Left kidney (tissue), 2 donors: Measurements from ENCODE around the gene ARMH4. TPM values are rescaled to one million over a fixed set of nuclear protein-coding genes. Genes with fewer than 3 reads are reported as not detected.

Experiments
- DNase-seq: peaks from one replicate; pipeline ENCODE4 v3.0.0-alpha.2; 2013
- polyA plus RNA-seq: library from polyadenylated mRNA; unstranded; fragments of 120-200 nt; gene quantifications from one replicate; pipeline ENCODE4 v1.2.1, GENCODE V29; 2013; ENCODE audit not compliant: insufficient read length

ARMH4 gene
- polyA plus RNA-seq, 1 donor, result 82.8 TPM

DNA sequence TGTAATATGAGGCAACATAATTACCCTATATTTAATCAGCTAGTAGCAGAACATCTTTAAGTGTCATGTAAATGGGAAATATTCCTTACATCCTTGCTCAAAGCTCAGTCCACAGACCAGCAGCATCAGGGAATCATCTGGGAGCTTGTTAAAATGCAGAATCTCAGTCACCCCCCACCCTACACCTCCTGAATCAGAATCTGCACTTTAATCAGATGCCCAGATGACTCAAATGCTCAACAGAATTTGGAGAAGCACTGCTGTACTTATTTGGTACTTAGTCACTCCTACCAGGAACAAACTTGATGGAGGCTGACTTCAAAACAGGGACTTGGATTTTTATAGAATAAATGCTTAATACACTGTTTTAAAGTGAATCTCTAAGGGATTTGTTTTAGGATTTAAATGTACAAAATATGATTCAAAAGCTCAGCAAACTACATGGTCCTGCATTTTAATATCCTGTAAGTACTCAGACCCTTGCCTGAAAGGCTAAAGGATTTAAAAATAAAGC, 96.5 kb downstream of the ARMH4 start:
- DNase-seq, result no peak

DNA sequence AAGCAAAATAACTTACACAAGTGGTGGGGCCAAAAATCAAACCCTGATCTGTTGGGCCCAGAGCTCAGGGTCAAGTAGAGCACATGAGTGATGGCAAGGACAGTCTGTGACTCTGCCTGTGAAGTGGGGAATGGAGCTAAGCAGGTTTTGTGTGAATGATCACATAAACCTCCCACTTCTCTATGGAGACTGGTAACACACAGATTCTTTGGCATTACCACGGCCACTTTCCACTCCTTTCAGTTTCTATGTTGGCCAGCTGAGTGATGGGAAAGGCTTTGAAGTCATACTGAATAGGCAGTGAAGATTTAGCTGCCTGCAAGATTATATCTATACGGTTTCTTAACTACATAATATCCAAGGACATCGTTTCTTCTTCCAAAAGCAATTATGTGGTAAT, 97.9 kb downstream of the ARMH4 start:
- no peak for DNase-seq

GRCh38 chr14:58048219-58048618, 103.8 kb downstream of the ARMH4 start:
- no peak for DNase-seq

- no peak for DNase-seq
Observed at GRCh38 chr14:58027904-58028303, 124.1 kb downstream of the ARMH4 start.

DNA sequence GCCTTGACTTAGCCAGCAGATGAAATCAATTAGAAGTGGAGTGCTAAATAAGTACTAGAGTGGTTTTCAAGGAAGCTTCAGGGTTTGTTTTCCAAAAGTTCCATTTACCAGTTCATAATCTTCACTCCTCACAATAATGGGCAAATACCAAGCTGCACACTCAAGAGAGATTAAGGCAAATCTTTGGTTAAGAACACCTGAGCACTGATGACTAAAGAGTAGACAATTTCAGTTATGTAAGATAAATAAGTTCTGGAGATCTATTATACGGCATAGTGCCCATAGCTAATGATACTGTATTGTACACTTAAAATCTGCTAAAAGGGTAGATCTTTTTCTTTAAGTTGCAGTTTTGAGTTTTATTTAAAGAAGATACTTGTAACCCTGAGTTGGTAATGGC, 125.0 kb downstream of the ARMH4 start:
- no peak for DNase-seq

DNA sequence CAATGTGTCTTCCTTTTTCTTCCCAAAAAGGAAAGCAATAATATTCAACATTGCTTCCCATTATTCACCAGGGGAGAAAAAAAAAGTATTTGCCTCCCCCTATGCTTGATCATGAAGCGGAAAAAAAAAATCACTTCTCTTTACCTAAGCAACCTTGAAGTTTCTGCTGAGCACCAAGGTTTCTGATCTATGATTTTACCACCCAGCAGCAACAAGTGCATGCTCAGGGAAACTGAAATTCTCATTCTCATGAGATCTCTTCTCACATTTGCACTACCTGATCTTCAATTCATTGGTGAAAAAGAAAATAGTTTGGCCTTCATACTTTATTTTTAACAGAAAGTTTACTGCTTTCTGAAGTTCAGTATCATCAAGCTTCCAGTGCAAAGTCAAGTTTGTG, 125.8 kb downstream of the ARMH4 start:
- DNase-seq, result no peak

GRCh38 chr14:58014778-58015177, 137.2 kb downstream of the ARMH4 start:
- DNase-seq, result no peak

DNA sequence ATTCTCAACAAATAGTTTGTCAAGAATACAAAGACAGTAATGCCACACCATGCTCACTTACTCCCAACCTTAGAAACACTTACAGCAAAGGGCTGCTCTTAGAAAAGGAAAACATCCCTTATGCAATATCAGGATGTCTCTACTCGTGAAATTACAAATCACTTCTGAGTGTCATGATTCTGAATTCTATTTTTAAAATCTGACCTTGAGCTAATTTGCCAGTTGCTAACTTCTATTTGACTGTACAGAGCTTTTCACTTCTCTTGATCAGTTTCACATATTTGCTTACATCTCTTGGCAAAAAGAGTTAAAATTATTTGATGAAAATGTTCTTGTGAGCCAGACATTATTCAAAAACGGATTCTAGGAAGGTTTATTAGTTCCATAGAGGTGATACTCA, 149.4 kb downstream of the ARMH4 start:
- DNase-seq, result no peak

- no peak for DNase-seq
Observed at GRCh38 chr14:57999979-58000378, 152.0 kb downstream of the ARMH4 start.

DNA sequence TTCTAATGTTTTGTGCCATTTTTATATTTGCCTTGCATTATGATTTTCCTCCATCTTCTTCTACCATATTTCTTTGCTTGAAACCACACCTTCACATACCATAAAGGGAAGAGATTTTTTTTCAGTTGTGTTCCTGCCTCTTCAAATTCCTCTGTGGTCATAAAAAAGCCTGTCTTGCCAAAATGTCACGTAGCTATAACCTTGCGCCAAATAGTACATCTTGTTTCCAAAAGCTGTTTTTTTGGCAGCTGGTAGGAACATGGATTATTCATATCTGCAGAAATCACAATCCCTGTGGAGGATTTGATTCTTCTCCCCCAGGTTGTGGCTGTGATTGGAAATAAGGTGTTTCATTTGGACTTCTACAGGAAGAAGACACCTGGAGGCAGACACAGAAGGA, 152.5 kb downstream of the ARMH4 start:
- DNase-seq, result no peak

GRCh38 chr14:57998766-57999165, 153.2 kb downstream of the ARMH4 start:
- no peak for DNase-seq

DNA sequence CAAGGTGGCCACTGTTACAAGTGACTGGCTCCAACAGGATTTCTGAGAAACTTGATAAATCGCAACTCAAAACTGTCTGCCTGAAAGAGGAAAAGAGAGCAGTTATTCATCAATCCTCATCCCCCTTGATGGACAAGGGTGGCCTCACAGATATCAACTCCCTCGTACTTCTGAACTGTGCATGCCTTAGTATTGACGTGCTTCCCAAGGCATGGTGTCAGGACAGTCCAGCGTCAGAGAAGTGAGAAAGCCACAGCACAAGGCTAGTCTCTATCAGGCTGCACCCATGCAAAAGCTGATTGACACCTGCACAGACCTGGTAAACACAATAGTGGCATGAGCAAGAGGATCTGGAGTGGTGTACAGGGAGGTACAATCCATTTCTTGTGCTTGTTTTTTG, 160.7 kb downstream of the ARMH4 start:
- no peak for DNase-seq

DNA sequence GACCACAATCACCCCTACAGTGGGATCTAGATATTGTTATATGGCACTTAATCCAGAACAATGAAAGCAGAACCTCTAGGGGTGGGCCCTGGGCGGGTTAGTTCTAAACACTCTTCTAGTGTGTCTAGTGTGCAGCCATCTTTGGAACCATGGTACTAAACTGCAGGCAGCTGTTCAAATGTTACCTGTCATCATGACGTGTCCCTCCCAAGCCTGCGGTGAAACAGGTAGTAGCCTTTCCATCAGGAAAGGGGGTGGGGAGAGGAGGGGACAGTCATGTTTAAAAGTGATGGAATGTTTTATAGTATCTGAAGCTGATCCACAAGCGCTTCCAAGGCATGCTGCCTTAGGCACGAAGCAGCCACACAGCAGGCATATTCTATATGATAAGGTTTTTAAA, 163.6 kb downstream of the ARMH4 start:
- no peak for DNase-seq

GRCh38 chr14:57987596-57988300, 164.3 kb downstream of the ARMH4 start:
- DNase-seq, result peak; percentile 26

GRCh38 chr14:57987051-57987450, 165.0 kb downstream of the ARMH4 start:
- DNase-seq, result no peak

- no peak for DNase-seq
Observed at GRCh38 chr14:57982804-57983634, 169.0 kb downstream of the ARMH4 start.

DNA sequence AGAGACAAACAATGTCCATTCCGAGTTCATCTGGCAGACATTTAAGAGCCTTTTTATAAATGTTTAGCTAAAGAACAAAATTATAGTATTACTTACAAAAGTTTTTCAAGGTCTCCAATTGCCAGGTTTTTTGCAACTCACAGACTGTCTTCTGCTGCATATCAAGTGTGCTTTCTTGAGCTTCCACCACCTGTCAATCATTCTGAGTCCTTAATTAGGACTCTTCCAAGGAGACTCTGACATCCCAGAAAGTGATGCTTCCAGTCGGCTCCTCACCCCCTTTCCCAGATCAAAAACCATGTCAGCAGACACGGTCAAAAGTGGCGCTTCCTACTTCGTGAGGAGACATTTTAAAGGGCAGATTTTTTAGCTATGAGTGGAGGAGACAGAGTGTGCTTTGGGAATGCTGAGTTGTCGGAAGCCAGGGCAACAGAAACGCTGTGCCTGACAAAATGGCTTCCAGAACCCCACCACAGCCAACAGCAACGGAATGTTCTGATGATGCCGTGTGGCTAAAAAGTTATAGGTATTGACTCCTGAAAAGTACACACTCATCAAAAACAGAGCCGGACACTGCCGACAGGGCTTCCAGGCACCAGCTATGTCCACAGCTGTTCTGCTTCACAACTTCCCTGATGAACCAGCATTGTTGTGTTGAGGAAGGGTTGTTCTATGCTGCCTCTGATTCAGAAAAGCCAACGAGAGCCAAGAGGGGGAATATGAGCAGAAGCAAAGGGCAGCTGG, 170.0 kb downstream of the ARMH4 start:
- DNase-seq, result no peak

- no peak for DNase-seq
Observed at GRCh38 chr14:57979376-57980048, 172.5 kb downstream of the ARMH4 start.

DNA sequence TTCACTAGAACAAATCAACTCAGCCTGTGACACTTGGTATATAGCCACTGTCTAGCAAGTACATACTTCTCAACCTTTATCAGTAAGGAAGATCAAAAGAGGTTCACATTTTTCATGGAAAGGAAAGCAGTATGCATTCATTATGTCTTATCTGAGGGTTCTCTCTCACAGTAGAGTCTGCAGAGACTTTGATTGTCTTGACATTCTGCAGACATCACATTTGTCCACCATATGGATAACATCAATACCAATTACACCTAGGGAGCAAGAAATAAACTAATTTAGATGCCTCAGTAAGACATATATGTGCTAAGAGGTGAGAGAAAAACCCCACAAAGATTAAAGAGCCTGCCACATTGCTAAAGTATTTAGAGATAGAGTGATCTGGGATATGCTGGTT, 175.3 kb downstream of the ARMH4 start:
- DNase-seq, result no peak

- DNase-seq, result no peak
Observed at GRCh38 chr14:57974896-57975295, 177.1 kb downstream of the ARMH4 start.

DNA sequence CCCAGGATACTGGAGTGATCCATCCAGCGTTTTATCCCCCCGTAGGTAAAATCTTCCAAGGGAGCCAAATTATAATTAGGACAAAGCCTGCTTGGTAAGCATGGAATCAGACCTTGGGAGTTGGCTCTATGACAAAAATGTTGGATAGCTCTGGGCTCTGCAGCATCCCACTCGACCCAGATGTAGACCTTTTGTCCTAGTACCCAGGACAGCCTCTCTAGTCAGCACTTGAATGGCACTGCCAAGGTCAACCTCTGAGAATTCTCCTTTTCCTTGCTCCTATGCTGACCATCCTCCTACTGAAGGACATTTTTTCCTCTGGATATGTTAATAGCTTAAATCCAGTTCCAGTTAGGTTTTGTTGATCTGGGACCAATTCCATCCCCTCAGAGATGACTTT, 181.4 kb downstream of the ARMH4 start:
- DNase-seq, result no peak

DNA sequence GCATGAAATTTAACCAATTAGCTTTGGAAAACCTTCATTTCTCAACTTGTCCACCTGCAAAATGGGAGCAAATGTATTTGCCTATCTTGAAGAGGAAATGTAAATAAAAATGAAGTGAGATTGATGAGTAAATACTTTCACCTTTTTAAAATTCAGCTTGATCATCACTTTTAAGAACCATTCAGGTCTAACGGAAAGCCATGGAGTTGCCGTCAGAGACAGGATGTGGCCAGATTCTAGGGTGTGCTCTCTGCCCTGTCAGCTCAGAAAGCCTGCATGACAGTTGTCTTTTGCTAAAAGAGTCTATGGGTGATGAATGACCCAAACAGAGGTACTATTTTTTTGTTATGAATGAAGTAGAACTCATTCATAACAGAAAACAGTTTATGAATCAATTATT, 181.8 kb downstream of the ARMH4 start:
- no peak for DNase-seq
